ENCODE results near the gene AASDH. TPM values are rescaled to one million over a fixed set of nuclear protein-coding genes. Genes with fewer than 3 reads are reported as not detected.

Gene AASDH
- total and polyA plus RNA-seq, 9 donors: 5.0 to 16.7 (median 10.1) TPM

- DNase-seq: no peak
- Histone ChIP-seq H3K27me3 (no peaks in the 10 kb centered on the region), H3K4me1 (ENCODE audit: insufficient read depth) (no peaks in the 10 kb centered on the region), H3K4me3 (no peak overlapping the region), H3K36me3 (no peaks in the 10 kb centered on the region), H3K9me3 (no peaks in the 10 kb centered on the region), H3K27ac (no peak overlapping the region)
- intact Hi-C loops (cut with DNase I): no loop called here
- TF ChIP-seq CTCF (IDR thresholded peaks at IDR 0.05) (no peak), EP300 (IDR thresholded peaks at IDR 0.05) (no peak), POLR2A (IDR thresholded peaks at IDR 0.05) (no peak)
Observed at GRCh38 chr4:56360071-56360470, 27.2 kb downstream of the AASDH start.

GRCh38 chr4:56356650-56357049, 30.6 kb downstream of the AASDH start:
- no peak for DNase-seq
- TF ChIP-seq CTCF (IDR thresholded peaks at IDR 0.05): no peak
- Histone ChIP-seq H3K4me3 (no peak overlapping the region), H3K36me3 (no peaks in the 10 kb centered on the region), H3K9me3 (no peaks in the 10 kb centered on the region), H3K27ac (no peak overlapping the region), H3K27me3 (no peaks in the 10 kb centered on the region), H3K4me1 (ENCODE audit: insufficient read depth) (no peaks in the 10 kb centered on the region)
- intact Hi-C loops (cut with DNase I): no loop called here
- 98 to 99% (median 98%) methylated on average over 9 of the region's 9 CpGs for WGBS, 3 donors

GRCh38 chr4:56348576-56348975, 38.7 kb downstream of the AASDH start:
- H3K36me3 ChIP-seq: no peaks in the 10 kb centered on the region
- TF ChIP-seq EP300 (IDR thresholded peaks at IDR 0.05) (no peak), CTCF (IDR thresholded peaks at IDR 0.05) (no peak), POLR2A (IDR thresholded peaks at IDR 0.05) (no peak)
- peaks cover 1% of the 10 kb centered on the region for H3K4me1 ChIP-seq (ENCODE audit: insufficient read depth)
- intact Hi-C loops (cut with DNase I): no loop called here
- H3K9me3 ChIP-seq: no peaks in the 10 kb centered on the region
- H3K4me3 ChIP-seq: no peak overlapping the region
- WGBS, 3 donors: 93 to 95% (median 93%) methylated on average over 3 of the region's 3 CpGs
- no peak overlapping the region for H3K27ac ChIP-seq
- H3K27me3 ChIP-seq: no peaks in the 10 kb centered on the region
- no peak for DNase-seq

GRCh38 chr4:56345458-56345857, 41.8 kb downstream of the AASDH start:
- Histone ChIP-seq H3K27me3 (no peaks in the 10 kb centered on the region), H3K9me3 (no peaks in the 10 kb centered on the region), H3K36me3 (no peaks in the 10 kb centered on the region), H3K4me3 (no peak overlapping the region), H3K27ac (no peak overlapping the region), H3K4me1 (ENCODE audit: insufficient read depth) (peaks cover 1% of the 10 kb centered on the region)
- TF ChIP-seq EP300 (IDR thresholded peaks at IDR 0.05) (no peak), POLR2A (IDR thresholded peaks at IDR 0.05) (no peak), CTCF (IDR thresholded peaks at IDR 0.05) (no peak)
- intact Hi-C loops (cut with DNase I): no loop called here
- WGBS, 3 donors: 90 to 94% (median 92%) methylated on average over 4 of the region's 4 CpGs
- no peak for DNase-seq

GRCh38 chr4:56342746-56343145, 44.5 kb downstream of the AASDH start:
- TF ChIP-seq CTCF (IDR thresholded peaks at IDR 0.05): no peak
- no peak for TF ChIP-seq EP300 (IDR thresholded peaks at IDR 0.05)
- no peak for TF ChIP-seq POLR2A (IDR thresholded peaks at IDR 0.05)
- 28 to 33% (median 30%) methylated on average over 1 of the region's 1 CpG for WGBS, 3 donors
- no peaks in the 10 kb centered on the region for H3K36me3 ChIP-seq
- H3K4me3 ChIP-seq: no peak overlapping the region
- H3K27me3 ChIP-seq: no peaks in the 10 kb centered on the region
- no peak overlapping the region for H3K27ac ChIP-seq
- intact Hi-C loops (cut with DNase I): no loop called here
- H3K9me3 ChIP-seq: peaks cover 0 to under 1% of the 10 kb centered on the region in 2 donors
- H3K4me1 ChIP-seq (ENCODE audit: insufficient read depth): peaks cover 1% of the 10 kb centered on the region
- DNase-seq: no peak
